Rectal smooth muscle tissue (tissue), 1 donor: Measurements from ENCODE around the gene CYRIA.
A peak's percentile ranks its signal among the peaks of the same experiment; 100 is the strongest.

Source experiments
- H3K27ac ChIP-seq: one replicate; pipeline ENCODE4 v1.7.0; 2013; ENCODE audit warnings: low read depth, low read length, inconsistent platforms
- H3K27me3 ChIP-seq: one replicate; pipeline ENCODE4 v1.7.0; 2013; ENCODE audit warnings: low read length; ENCODE audit not compliant: control insufficient read depth, insufficient read depth
- H3K36me3 ChIP-seq: one replicate; pipeline ENCODE4 v1.7.0; 2013; ENCODE audit warnings: low read length; ENCODE audit not compliant: control insufficient read depth, insufficient read depth
- H3K4me1 ChIP-seq: one replicate; pipeline ENCODE4 v1.7.0; 2013; ENCODE audit warnings: low read length; ENCODE audit not compliant: control insufficient read depth, insufficient read depth
- H3K4me3 ChIP-seq: one replicate; pipeline ENCODE4 v1.7.0; 2013; ENCODE audit warnings: low read length
- H3K9ac ChIP-seq: one replicate; pipeline ENCODE4 v1.7.0; 2013; ENCODE audit warnings: low read length

CYRIA gene

GRCh38 chr2:16655905-16656642 is 9.6 kb downstream of the CYRIA start:
- H3K4me3 ChIP-seq, result no peak overlapping the region
- peaks cover 29% of the 10 kb centered on the region for H3K4me1 ChIP-seq
- H3K27me3 ChIP-seq, result no peaks in the 10 kb centered on the region
- peak overlapping the region; percentile 44 for H3K27ac ChIP-seq
- no peaks in the 10 kb centered on the region for H3K36me3 ChIP-seq
- H3K9ac ChIP-seq, result no peak overlapping the region

DNA sequence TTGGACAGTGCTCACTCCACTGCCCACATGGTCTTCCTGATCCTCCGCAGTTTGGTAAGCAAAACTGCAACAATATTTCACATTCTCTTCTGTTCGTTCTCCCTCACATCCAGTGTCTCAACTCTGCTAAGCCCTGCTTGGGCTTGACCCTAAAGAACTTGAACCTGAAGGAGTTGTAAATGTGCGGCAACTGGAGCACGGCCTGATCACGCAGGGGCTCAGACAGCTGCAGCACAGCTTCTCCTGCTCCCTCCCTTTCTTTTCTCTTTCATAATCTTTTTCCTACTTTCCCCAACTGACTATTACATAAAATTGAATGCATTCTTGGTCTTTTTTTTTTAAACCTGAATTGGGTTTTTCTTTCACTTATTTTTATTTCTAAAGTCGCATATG is 10.2 kb downstream of the CYRIA start:
- Histone ChIP-seq H3K27ac (no peak overlapping the region), H3K4me3 (no peak overlapping the region), H3K9ac (no peak overlapping the region), H3K4me1 (peaks cover 33% of the 10 kb centered on the region), H3K36me3 (no peaks in the 10 kb centered on the region), H3K27me3 (no peaks in the 10 kb centered on the region)

GRCh38 chr2:16654833-16655444 is 10.7 kb downstream of the CYRIA start:
- H3K27me3 ChIP-seq, result no peaks in the 10 kb centered on the region
- H3K4me3 ChIP-seq, result no peak overlapping the region
- H3K4me1 ChIP-seq, result peaks cover 36% of the 10 kb centered on the region
- H3K27ac ChIP-seq, result no peak overlapping the region
- H3K9ac ChIP-seq, result no peak overlapping the region
- no peaks in the 10 kb centered on the region for H3K36me3 ChIP-seq

GRCh38 chr2:16653799-16654198 is 11.8 kb downstream of the CYRIA start:
- no peak overlapping the region for H3K4me3 ChIP-seq
- no peak overlapping the region for H3K9ac ChIP-seq
- H3K27ac ChIP-seq, result peak overlapping the region; percentile 67
- H3K4me1 ChIP-seq, result peaks cover 32% of the 10 kb centered on the region
- H3K36me3 ChIP-seq, result no peaks in the 10 kb centered on the region
- no peaks in the 10 kb centered on the region for H3K27me3 ChIP-seq

DNA sequence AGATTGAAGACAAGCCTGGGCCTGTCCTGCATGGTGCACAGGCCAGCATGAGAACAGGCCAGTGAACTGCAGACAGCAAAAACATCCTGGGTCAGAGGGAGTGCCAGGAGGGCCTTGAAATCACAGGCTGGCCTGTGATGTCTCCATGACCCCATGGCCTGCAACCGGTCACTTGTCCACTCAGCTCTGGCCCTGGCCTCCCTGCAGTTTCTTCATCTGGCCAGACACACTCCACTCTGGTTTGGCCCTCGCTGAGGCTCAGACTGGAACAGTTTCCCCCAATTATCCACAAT is 12.6 kb downstream of the CYRIA start:
- Histone ChIP-seq H3K4me3 (peak overlapping the region; percentile 22), H3K36me3 (no peaks in the 10 kb centered on the region), H3K27me3 (no peaks in the 10 kb centered on the region), H3K4me1 (peaks cover 28% of the 10 kb centered on the region), H3K27ac (peak overlapping the region; percentile 67), H3K9ac (no peak overlapping the region)

GRCh38 chr2:16652296-16653082 is 13.1 kb downstream of the CYRIA start:
- H3K9ac ChIP-seq, result no peak overlapping the region
- H3K4me3 ChIP-seq, result peak overlapping the region; percentile 22
- H3K4me1 ChIP-seq, result peaks cover 28% of the 10 kb centered on the region

DNA sequence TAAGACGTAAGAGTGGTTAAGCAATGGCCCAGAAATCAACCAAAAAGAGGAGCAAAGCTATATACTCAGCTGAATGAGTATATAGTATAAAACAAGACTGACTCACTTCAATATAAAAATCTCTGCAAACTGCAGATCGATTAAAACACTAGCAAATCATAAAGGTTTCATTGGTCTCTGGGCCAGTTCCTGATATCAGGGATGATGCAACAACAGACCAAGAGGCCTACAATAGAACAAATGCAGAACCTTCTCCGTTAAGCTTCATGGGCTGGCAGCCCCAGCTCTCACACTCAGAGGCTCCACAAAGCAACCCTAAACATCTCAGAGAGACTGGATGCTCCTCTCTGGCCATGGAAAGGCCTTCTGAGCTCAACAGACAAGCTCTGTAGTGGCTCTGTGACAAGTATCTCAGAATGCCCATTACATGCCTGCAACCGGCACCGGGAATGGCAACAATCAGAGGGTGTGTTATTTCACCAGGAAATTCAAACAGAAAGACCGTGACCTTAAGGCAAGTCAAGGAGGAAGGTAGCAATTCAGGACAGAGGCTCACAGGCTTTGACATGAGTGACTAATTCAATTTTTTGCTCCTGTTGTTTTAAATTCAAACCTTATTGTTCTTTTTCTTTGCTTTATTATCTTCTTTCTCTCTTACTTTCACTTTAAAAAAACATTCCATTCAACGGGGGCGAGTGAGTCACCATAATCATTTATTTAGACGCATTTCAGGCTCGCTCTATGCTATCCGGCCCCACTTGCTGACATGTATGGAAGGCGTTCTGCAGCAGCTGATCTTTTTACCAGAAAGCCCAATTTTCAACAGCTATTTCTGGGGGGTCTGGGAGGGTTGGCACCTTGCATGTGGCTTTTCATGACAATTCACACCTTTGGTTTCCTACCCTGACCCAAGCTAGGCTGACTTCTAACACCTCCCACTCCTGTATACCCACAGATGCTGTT is 15.1 kb downstream of the CYRIA start:
- no peaks in the 10 kb centered on the region for H3K27me3 ChIP-seq
- peaks cover 28% of the 10 kb centered on the region for H3K4me1 ChIP-seq
- peak overlapping the region; percentile 51 for H3K4me3 ChIP-seq
- no peaks in the 10 kb centered on the region for H3K36me3 ChIP-seq
- H3K27ac ChIP-seq, result peak overlapping the region; percentile 59
- H3K9ac ChIP-seq, result peak overlapping the region; percentile 6

More at GRCh38 chr2:16652296-16653082, 13.1 kb downstream of the CYRIA start:
- no peaks in the 10 kb centered on the region for H3K27me3 ChIP-seq
- no peaks in the 10 kb centered on the region for H3K36me3 ChIP-seq
- peak overlapping the region; percentile 67 for H3K27ac ChIP-seq

- H3K9ac ChIP-seq, result no peak overlapping the region
- H3K27me3 ChIP-seq, result no peaks in the 10 kb centered on the region
- no peak overlapping the region for H3K27ac ChIP-seq
- no peak overlapping the region for H3K4me3 ChIP-seq
- H3K4me1 ChIP-seq, result peaks cover 28% of the 10 kb centered on the region
- H3K36me3 ChIP-seq, result no peaks in the 10 kb centered on the region
These were observed 16.0 kb downstream of the CYRIA start for GRCh38 chr2:16649353-16650286.

GRCh38 chr2:16647992-16648617 is 17.5 kb downstream of the CYRIA start:
- H3K27ac ChIP-seq, result no peak overlapping the region
- H3K36me3 ChIP-seq, result no peaks in the 10 kb centered on the region
- peaks cover 25% of the 10 kb centered on the region for H3K4me1 ChIP-seq
- no peaks in the 10 kb centered on the region for H3K27me3 ChIP-seq
- no peak overlapping the region for H3K4me3 ChIP-seq
- no peak overlapping the region for H3K9ac ChIP-seq

DNA sequence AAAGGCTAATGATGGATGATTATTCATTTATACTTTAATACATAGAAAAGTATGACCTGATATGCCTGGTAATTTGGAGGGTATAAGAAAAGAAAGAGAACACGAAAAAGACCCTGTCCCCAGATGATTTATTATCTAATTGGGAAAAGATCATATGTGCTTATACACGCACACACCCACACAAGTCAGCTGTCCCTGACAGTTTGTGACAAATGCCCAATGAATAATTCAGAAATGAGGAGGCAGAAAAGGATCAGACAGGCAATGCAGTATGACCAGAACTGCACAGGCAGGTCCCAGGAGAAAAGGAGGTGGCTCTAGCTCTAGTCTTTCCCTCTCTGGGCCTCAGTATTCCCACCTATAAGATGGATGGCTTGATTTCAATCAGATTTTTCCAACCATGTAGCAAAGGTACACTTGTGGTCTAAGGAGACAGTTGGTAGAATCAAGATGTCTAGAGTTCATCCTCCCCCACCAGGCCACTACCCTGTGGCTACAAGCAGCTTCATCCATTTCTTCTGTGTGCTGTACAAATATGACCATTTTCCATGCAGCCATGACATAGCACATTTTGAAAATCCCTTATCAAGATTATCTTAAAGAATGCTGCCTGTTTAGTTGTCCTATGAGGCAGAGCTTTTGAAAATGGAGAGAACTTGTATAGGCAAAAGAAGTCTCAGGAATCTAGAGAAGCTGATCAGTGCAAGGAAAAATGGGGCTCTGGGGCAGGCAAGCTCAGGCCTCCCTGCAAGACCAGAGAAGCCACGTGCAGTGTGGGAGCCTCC is 19.7 kb downstream of the CYRIA start:
- Histone ChIP-seq H3K27ac (no peak overlapping the region), H3K4me3 (no peak overlapping the region), H3K36me3 (no peaks in the 10 kb centered on the region), H3K4me1 (peaks cover 8% of the 10 kb centered on the region), H3K9ac (no peak overlapping the region), H3K27me3 (no peaks in the 10 kb centered on the region)
